ENCODE data around the gene RHBG.

DNA sequence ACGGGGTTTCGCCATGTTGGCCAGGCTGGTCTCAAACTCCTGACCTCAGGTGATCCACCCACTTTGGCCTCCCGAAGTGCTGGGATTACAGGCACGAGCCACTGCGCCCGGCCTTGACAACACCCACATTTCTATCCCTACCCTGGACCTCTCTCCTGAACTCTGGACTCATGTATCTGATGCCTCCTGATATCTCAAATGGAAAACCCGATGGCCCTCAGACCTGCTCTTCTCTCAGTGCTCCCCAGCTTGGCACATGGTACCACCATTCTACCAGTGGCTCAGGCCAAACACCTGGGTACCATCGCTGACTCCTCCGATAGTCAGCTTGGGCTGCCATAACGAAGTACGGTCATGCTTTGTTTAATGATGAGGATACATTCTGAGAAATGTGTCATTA lies 8.5 kb upstream of the RHBG start:
- TF ChIP-seq, protein P1, sequence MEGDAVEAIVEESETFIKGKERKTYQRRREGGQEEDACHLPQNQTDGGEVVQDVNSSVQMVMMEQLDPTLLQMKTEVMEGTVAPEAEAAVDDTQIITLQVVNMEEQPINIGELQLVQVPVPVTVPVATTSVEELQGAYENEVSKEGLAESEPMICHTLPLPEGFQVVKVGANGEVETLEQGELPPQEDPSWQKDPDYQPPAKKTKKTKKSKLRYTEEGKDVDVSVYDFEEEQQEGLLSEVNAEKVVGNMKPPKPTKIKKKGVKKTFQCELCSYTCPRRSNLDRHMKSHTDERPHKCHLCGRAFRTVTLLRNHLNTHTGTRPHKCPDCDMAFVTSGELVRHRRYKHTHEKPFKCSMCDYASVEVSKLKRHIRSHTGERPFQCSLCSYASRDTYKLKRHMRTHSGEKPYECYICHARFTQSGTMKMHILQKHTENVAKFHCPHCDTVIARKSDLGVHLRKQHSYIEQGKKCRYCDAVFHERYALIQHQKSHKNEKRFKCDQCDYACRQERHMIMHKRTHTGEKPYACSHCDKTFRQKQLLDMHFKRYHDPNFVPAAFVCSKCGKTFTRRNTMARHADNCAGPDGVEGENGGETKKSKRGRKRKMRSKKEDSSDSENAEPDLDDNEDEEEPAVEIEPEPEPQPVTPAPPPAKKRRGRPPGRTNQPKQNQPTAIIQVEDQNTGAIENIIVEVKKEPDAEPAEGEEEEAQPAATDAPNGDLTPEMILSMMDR (IDR thresholded peaks at IDR 0.05; ENCODE audit: low read depth, low read length, missing input control), result no peak
- TF ChIP-seq SP1 (IDR thresholded peaks at IDR 0.05), result no peak
- TF ChIP-seq, protein P2, sequence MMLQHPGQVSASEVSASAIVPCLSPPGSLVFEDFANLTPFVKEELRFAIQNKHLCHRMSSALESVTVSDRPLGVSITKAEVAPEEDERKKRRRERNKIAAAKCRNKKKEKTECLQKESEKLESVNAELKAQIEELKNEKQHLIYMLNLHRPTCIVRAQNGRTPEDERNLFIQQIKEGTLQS (IDR thresholded peaks at IDR 0.05), result no peak
- TF ChIP-seq TAF1 (conservative IDR thresholded peaks at IDR 0.05), result no peak
- no peak for TF ChIP-seq EGR1 (IDR thresholded peaks at IDR 0.05; ENCODE audit: low read depth in 2 of 2)
- TF ChIP-seq RAD21 (IDR thresholded peaks at IDR 0.05), result no peak
- TF ChIP-seq, protein P3, sequence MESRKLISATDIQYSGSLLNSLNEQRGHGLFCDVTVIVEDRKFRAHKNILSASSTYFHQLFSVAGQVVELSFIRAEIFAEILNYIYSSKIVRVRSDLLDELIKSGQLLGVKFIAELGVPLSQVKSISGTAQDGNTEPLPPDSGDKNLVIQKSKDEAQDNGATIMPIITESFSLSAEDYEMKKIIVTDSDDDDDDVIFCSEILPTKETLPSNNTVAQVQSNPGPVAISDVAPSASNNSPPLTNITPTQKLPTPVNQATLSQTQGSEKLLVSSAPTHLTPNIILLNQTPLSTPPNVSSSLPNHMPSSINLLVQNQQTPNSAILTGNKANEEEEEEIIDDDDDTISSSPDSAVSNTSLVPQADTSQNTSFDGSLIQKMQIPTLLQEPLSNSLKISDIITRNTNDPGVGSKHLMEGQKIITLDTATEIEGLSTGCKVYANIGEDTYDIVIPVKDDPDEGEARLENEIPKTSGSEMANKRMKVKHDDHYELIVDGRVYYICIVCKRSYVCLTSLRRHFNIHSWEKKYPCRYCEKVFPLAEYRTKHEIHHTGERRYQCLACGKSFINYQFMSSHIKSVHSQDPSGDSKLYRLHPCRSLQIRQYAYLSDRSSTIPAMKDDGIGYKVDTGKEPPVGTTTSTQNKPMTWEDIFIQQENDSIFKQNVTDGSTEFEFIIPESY (IDR thresholded peaks at IDR 0.05), result no peak
- TF ChIP-seq YY1 (IDR thresholded peaks at IDR 0.05), result no peak
- TF ChIP-seq FOXA1 (IDR thresholded peaks at IDR 0.05), result no peak
- TF ChIP-seq, protein P4, sequence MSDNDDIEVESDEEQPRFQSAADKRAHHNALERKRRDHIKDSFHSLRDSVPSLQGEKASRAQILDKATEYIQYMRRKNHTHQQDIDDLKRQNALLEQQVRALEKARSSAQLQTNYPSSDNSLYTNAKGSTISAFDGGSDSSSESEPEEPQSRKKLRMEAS (IDR thresholded peaks at IDR 0.05), result no peak
- no peak for TF ChIP-seq NR2F2 (IDR thresholded peaks at IDR 0.05)
- no peak for TF ChIP-seq HNF4A (conservative IDR thresholded peaks at IDR 0.05)
- TF ChIP-seq JUND (IDR thresholded peaks at IDR 0.05), result no peak
- TF ChIP-seq FOXA2 (IDR thresholded peaks at IDR 0.05), result no peak
